H1 (cell line): ENCODE results near the gene SEC14L5. TPM values are rescaled to one million over a fixed set of nuclear protein-coding genes. Genes with fewer than 3 reads are reported as not detected.

ENCODE experiments used
- CTCF ChIA-PET: fragments of 300-600 bp; sonication (Branson Sonifier 250); formaldehyde crosslinking; loops from one replicate; lab custom pipeline; 2021; ENCODE audit not compliant: partially characterized antibody; lab: Charles Lee
- POLR2A ChIA-PET: fragments of 300-600 bp; sonication (Branson Sonifier 250); formaldehyde crosslinking; loops from one replicate; lab custom pipeline; 2021; ENCODE audit warnings: inconsistent platforms; ENCODE audit not compliant: partially characterized antibody; lab: Charles Lee
- DNase-seq, 2 experiments: peaks; one replicate each; pipeline versions ENCODE4 v3.0.0 to v3.0.0-alpha.2; 2010 to 2022; ENCODE audit warnings: low spot score in 2 of 2, low read depth in 1 of 2, mixed read lengths in 1 of 2
- FAIRE-seq: peaks from 2 replicates; lab custom pipeline; 2011; peaks lifted over from hg19 to GRCh38; lab: Jason Lieb, UNC
- H2AFZ ChIP-seq: 2 replicates; pipeline ENCODE4 v1.8.1; 2012; ENCODE audit warnings: low read length, inconsistent platforms
- H2AK5ac ChIP-seq: 2 replicates; pipeline ENCODE4 v1.6.1; 2013; ENCODE audit warnings: low read depth, low read length
- H2BK120ac ChIP-seq: replicated peaks from 2 replicates; pipeline ENCODE3; 2013; ENCODE audit warnings: low read depth, low read length, inconsistent platforms
- H2BK12ac ChIP-seq: 2 replicates; pipeline ENCODE4 v1.6.1; 2013; ENCODE audit warnings: low read depth, low read length
- H2BK15ac ChIP-seq: 2 replicates; pipeline ENCODE4 v1.6.1; 2013; ENCODE audit warnings: low read length
- H2BK20ac ChIP-seq: 2 replicates; pipeline ENCODE4 v1.6.1; 2013; ENCODE audit warnings: low read length
- H2BK5ac ChIP-seq: 2 replicates; pipeline ENCODE4 v1.6.1; 2013; ENCODE audit warnings: low read depth, low read length
- H3K14ac ChIP-seq: 2 replicates; pipeline ENCODE4 v1.6.1; 2013; ENCODE audit warnings: inconsistent platforms; ENCODE audit not compliant: insufficient read length
- H3K18ac ChIP-seq: 2 replicates; pipeline ENCODE4 v1.6.1; 2013; ENCODE audit warnings: low read length; ENCODE audit errors: extremely low read depth
- H3K23ac ChIP-seq: 2 replicates; pipeline ENCODE4 v1.6.1; 2013; ENCODE audit warnings: inconsistent platforms; ENCODE audit not compliant: insufficient read length
- H3K23me2 ChIP-seq: 2 replicates; pipeline ENCODE4 v1.6.1; 2013; ENCODE audit warnings: low read depth, low read length
- H3K27ac ChIP-seq: 2 replicates; pipeline ENCODE4 v1.6.1; 2011; ENCODE audit warnings: low read depth, low read length, inconsistent platforms
- H3K27me3 ChIP-seq, 4 experiments: replicated peaks in 1 of 4; 1 replicate in 1 of 4; 2 replicates in 3 of 4; pipeline versions ENCODE4 v1.6.1 to v1.8.1; 2011 to 2013; ENCODE audit warnings: low read length in 3 of 4, mild to moderate bottlenecking in 3 of 4, inconsistent platforms in 2 of 4, mixed read lengths in 2 of 4, moderate library complexity in 1 of 4; ENCODE audit not compliant: control insufficient read depth in 3 of 4, insufficient read depth in 3 of 4; ENCODE audit errors: extremely low read depth in 1 of 4
- H3K36me3 ChIP-seq, 4 experiments: 2 replicates each; pipeline versions ENCODE4 v1.6.1 to v1.8.1; 2011 to 2013; ENCODE audit warnings: mild to moderate bottlenecking in 4 of 4, low read length in 3 of 4, moderate library complexity in 2 of 4, control low read depth in 1 of 4, inconsistent platforms in 1 of 4; ENCODE audit not compliant: insufficient read depth in 4 of 4, control insufficient read depth in 2 of 4
- H3K4ac ChIP-seq: replicated peaks from 2 replicates; pipeline ENCODE3; 2013; ENCODE audit warnings: low read length, low read depth, mixed read lengths, inconsistent platforms; ENCODE audit not compliant: insufficient read length
- H3K4me1 ChIP-seq, 4 experiments: replicated peaks in 1 of 4; 1 replicate in 1 of 4; 2 replicates in 3 of 4; pipeline versions ENCODE4 v1.6.1 to v1.8.1; 2011 to 2013; ENCODE audit warnings: low read length in 3 of 4, inconsistent platforms in 2 of 4, mixed read lengths in 1 of 4; ENCODE audit not compliant: insufficient read depth in 4 of 4, control insufficient read depth in 3 of 4
- H3K4me2 ChIP-seq, 2 experiments: 2 replicates each; pipeline versions ENCODE4 v1.6.1 to v1.8.1; 2011 to 2013; ENCODE audit warnings: low read depth in 2 of 2, low read length in 2 of 2, control low read depth in 1 of 2, inconsistent platforms in 1 of 2, mild to moderate bottlenecking in 1 of 2; ENCODE audit not compliant: insufficient read depth in 1 of 2
- H3K4me3 ChIP-seq, 4 experiments: fragments of 200-600, 300-600 bp in 1 of 4; sonication (generic), shearing (Covaris generic), sonication (Bioruptor Twin) in 1 of 4; 2 replicates each; pipeline versions ENCODE4 v1.5.1 to v1.8.1; 2011 to 2016; ENCODE audit warnings: low read length in 4 of 4, low read depth in 3 of 4, control low read depth in 2 of 4, inconsistent platforms in 2 of 4, mild to moderate bottlenecking in 2 of 4, mixed read lengths in 1 of 4, moderate library complexity in 1 of 4; ENCODE audit not compliant: insufficient read depth in 2 of 4; ENCODE audit errors: extremely low read depth in 1 of 4
- H3K56ac ChIP-seq: replicated peaks from 2 replicates; pipeline ENCODE3; 2013; ENCODE audit warnings: low read depth, mild to moderate bottlenecking, mixed read lengths, low read length, inconsistent platforms; ENCODE audit not compliant: insufficient read length
- H3K79me1 ChIP-seq: 2 replicates; pipeline ENCODE4 v1.6.1; 2013; ENCODE audit warnings: low read depth, low read length, control low read depth
- H3K79me2 ChIP-seq, 2 experiments: 2 replicates each; pipeline versions ENCODE4 v1.6.1 to v1.8.1; 2012 to 2013; ENCODE audit warnings: low read length in 2 of 2, mild to moderate bottlenecking in 2 of 2, inconsistent platforms in 1 of 2; ENCODE audit not compliant: insufficient read depth in 2 of 2, control insufficient read depth in 1 of 2
- H3K9ac ChIP-seq, 4 experiments: replicated peaks in 1 of 4; 1 replicate in 1 of 4; 2 replicates in 3 of 4; pipeline versions ENCODE4 v1.6.1 to v1.8.1; 2011 to 2013; ENCODE audit warnings: low read depth in 3 of 4, low read length in 3 of 4, control low read depth in 2 of 4, mild to moderate bottlenecking in 2 of 4, moderate library complexity in 2 of 4, inconsistent platforms in 1 of 4; ENCODE audit errors: extremely low read depth in 1 of 4
- H3K9me3 ChIP-seq, 2 experiments: 2 replicates each; pipeline versions ENCODE4 v1.6.1 to v1.8.1; 2012 to 2013; ENCODE audit warnings: mild to moderate bottlenecking in 2 of 2, moderate library complexity in 2 of 2, control low read depth in 1 of 2, inconsistent platforms in 1 of 2, low read depth in 1 of 2, low read length in 1 of 2, mixed read lengths in 1 of 2; ENCODE audit not compliant: insufficient read depth in 2 of 2
- H4K20me1 ChIP-seq, 2 experiments: replicated peaks in 1 of 2; 2 replicates each; pipeline versions ENCODE3 to v1.8.1; 2011 to 2013; ENCODE audit warnings: inconsistent platforms in 2 of 2, low read length in 2 of 2, mild to moderate bottlenecking in 1 of 2; ENCODE audit not compliant: insufficient read depth in 2 of 2, control insufficient read depth in 1 of 2
- H4K5ac ChIP-seq: 2 replicates; pipeline ENCODE4 v1.6.1; 2013; ENCODE audit warnings: low read length, low read depth, mixed read lengths, inconsistent platforms; ENCODE audit not compliant: insufficient read length
- H4K8ac ChIP-seq: 2 replicates; pipeline ENCODE4 v1.8.0; 2013; ENCODE audit warnings: mild to moderate bottlenecking, moderate library complexity, low read length, inconsistent platforms; ENCODE audit not compliant: insufficient read depth; ENCODE audit errors: extremely low read depth
- H4K91ac ChIP-seq: replicated peaks from 2 replicates; pipeline ENCODE3; 2013; ENCODE audit warnings: low read length, mixed read lengths, inconsistent platforms; ENCODE audit not compliant: insufficient read length
- CTCF ChIP-seq, 3 experiments: IDR thresholded peaks; 1 replicate in 2 of 3; 2 replicates in 1 of 3; pipeline versions ENCODE4 v1.5.1 to v1.6.1; 2011; ENCODE audit warnings: low read length in 3 of 3, mild to moderate bottlenecking in 3 of 3, inconsistent platforms in 2 of 3, low read depth in 1 of 3, moderate library complexity in 1 of 3; ENCODE audit not compliant: insufficient read depth in 1 of 3; ENCODE audit errors: control extremely low read depth in 1 of 3
- RAD21 ChIP-seq, 2 experiments: IDR thresholded peaks in 1 of 2; conservative IDR thresholded peaks in 1 of 2; 2 replicates each; pipeline ENCODE4 v1.6.1; 2011; ENCODE audit warnings: low read depth in 2 of 2, low read length in 2 of 2, improper control_type of control experiment in 1 of 2, inconsistent platforms in 1 of 2, mild to moderate bottlenecking in 1 of 2, moderate library complexity in 1 of 2
- SIN3A ChIP-seq, 2 experiments: IDR thresholded peaks in 1 of 2; conservative IDR thresholded peaks in 1 of 2; 2 replicates each; pipeline ENCODE4 v1.6.1; 2011 to 2012; ENCODE audit warnings: low read length in 2 of 2, improper control_type of control experiment in 1 of 2, low read depth in 1 of 2, mild to moderate bottlenecking in 1 of 2
- WGBS, 2 experiments: shearing (Covaris generic) in 1 of 2; methylation state at CpG; one replicate each; pipeline versions ENCODE4 v1.1.6 to v1.1.7; 2013 to 2015; ENCODE audit warnings: low lambda C conversion rate in 2 of 2, mixed read lengths in 2 of 2, inconsistent platforms in 1 of 2, low coverage in 1 of 2, missing lambda C conversion rate in 1 of 2; ENCODE audit not compliant: insufficient replicate concordance in 2 of 2, insufficient coverage in 1 of 2, insufficient read length in 1 of 2; ENCODE audit errors: extremely low coverage in 1 of 2, missing lambda C conversion rate in 1 of 2; 5-methylcytosine and 5-hydroxymethylcytosine counted together
- polyA plus RNA-seq, 7 experiments: library from polyadenylated mRNA; depleted of rRNA in 3 of 7; stranded (reverse) in 5 of 7; unstranded in 2 of 7; fragments of >200 nt in 5 of 7; fragments of 200-250 nt in 2 of 7; gene quantifications; 1 replicate in 5 of 7; 2 replicates in 1 of 7; 4 replicates in 1 of 7; pipeline versions ENCODE4 v1.2.1 to v1.2.3, GENCODE V29; 2011 to 2013; ENCODE audit warnings: missing spikeins in 2 of 7, mixed read lengths in 2 of 7
- total RNA-seq: library from RNA; stranded (reverse); fragmentation: NEBNext Ultra II Directional; extraction: Animal tissue kit (Norgen Biotek cat#: 25700); gene quantifications from 2 replicates; pipeline ENCODE4 v1.2.1, GENCODE V29; 2021

SEC14L5 gene
- total and polyA plus RNA-seq, 2 of the 8 experiments (the other 6 are each of a cell fraction or from before 2014, with no cell fraction given): 1.9 to 3.0 TPM

GRCh38 chr16:5010576-5011329 is 52.6 kb downstream of the SEC14L5 start:
- Histone ChIP-seq H3K4me3 (no peak overlapping the region), H3K4me1 (peaks cover 0 to 3% (median under 1%) of the 10 kb centered on the region in 4 experiments; a peak in 2 of 7 replicates), H3K4ac (no peak overlapping the region), H4K91ac (no peak overlapping the region), H4K8ac (peak overlapping the region; percentile 53), H3K23ac (no peak overlapping the region), H4K20me1 (no peaks in the 10 kb centered on the region), H2BK15ac (no peak overlapping the region), H3K23me2 (no peaks in the 10 kb centered on the region), H3K27ac (no peak overlapping the region), H2BK12ac (no peak overlapping the region), H4K5ac (no peak overlapping the region), H2AK5ac (no peak overlapping the region), H3K4me2 (no peak overlapping the region), H3K27me3 (no peaks in the 10 kb centered on the region), H3K79me2 (no peaks in the 10 kb centered on the region), H3K9me3 (no peaks in the 10 kb centered on the region), H3K56ac (no peak overlapping the region), H3K79me1 (no peaks in the 10 kb centered on the region), H2BK5ac (no peak overlapping the region), H2BK120ac (no peak overlapping the region), H2BK20ac (no peak overlapping the region), H2AFZ (no peak overlapping the region), H3K18ac (no peak overlapping the region; the same call in 1 of the 2 replicates), H3K36me3 (no peaks in the 10 kb centered on the region), H3K14ac (no peak overlapping the region), H3K9ac (no peak overlapping the region)
- DNase-seq (no peak), FAIRE-seq (no peak)
- ChIA-PET CTCF (interaction anchor here (0.6 to 3.0 kb wide), 12 partner anchors 10 to 597 kb away, joined by 3 to 13 read pairs (median 4); no protein-coding TSS in a partner anchor), POLR2A (interaction anchor here (0.9 to 3.5 kb wide), 4 partner anchors 9 to 38 kb away, joined by 4 to 15 read pairs (median 4); no protein-coding TSS in a partner anchor)
- TF ChIP-seq CTCF (IDR thresholded peaks at IDR 0.05; ENCODE audit: control extremely low read depth in 1 of 3, insufficient read depth in 1 of 3, low read depth in 1 of 3, low read length in 3 of 3): peak; percentile 32 to 41 (median 35)
- TF ChIP-seq RAD21 (IDR thresholded peaks at IDR 0.05 in 1 of 2, conservative IDR thresholded peaks at IDR 0.05 in 1 of 2; ENCODE audit: low read depth in 2 of 2, low read length in 2 of 2): peak; percentile 16 to 46; a peak in 3 of 4 replicates
- TF ChIP-seq SIN3A (conservative IDR thresholded peaks at IDR 0.05 in 1 of 2, IDR thresholded peaks at IDR 0.05 in 1 of 2; ENCODE audit: low read depth in 1 of 2, low read length in 2 of 2): no peak
- 80% methylated on average over 15 of the region's 15 CpGs; no CpG with 5 or more reads in 1 of the 2 experiments for WGBS, 2 experiments
